Karpas-422 (cell line): ENCODE results near the gene PTH2R. TPM values are rescaled to one million over a fixed set of nuclear protein-coding genes. Genes with fewer than 3 reads are reported as not detected.
A peak's percentile ranks its signal among the peaks of the same experiment; 100 is the strongest.
"Not testable (repeated sequence)": the region's sequence is repeated elsewhere in the genome, so short reads cannot be mapped to it uniquely, and the experiment has no call there.

Experiments used
- DNase-seq: peaks from one replicate; pipeline ENCODE4 v3.0.0-alpha.2; 2015
- H2AFZ ChIP-seq: fragments of 200-600 bp; sonication (generic); 2 replicates; pipeline ENCODE4 v1.6.1; 2014; ENCODE audit warnings: antibody characterized with exemption, low read length, mixed read lengths
- H3K27ac ChIP-seq: fragments of 200-600 bp; sonication (generic); 2 replicates; pipeline ENCODE4 v1.5.1; 2014; ENCODE audit warnings: mild to moderate bottlenecking, low read length, moderate library complexity
- H3K27me3 ChIP-seq: fragments of 200-600 bp; sonication (generic); 2 replicates; pipeline ENCODE4 v1.6.1; 2014; ENCODE audit warnings: low read length, mixed read lengths
- H3K36me3 ChIP-seq: fragments of 200-600 bp; sonication (generic); 2 replicates; pipeline ENCODE4 v1.6.1; 2014; ENCODE audit warnings: low read length, mixed read lengths; ENCODE audit not compliant: insufficient read depth
- H3K4me1 ChIP-seq: fragments of 200-600 bp; sonication (generic); 2 replicates; pipeline ENCODE4 v1.6.1; 2014; ENCODE audit warnings: mild to moderate bottlenecking, low read length, mixed read lengths
- H3K4me2 ChIP-seq: fragments of 200-600 bp; sonication (generic); 2 replicates; pipeline ENCODE4 v1.6.1; 2014; ENCODE audit warnings: low read length, low read depth, mild to moderate bottlenecking; ENCODE audit not compliant: poor library complexity, severe bottlenecking
- H3K4me3 ChIP-seq: fragments of 200-600 bp; sonication (generic); 2 replicates; pipeline ENCODE4 v1.5.1; 2014; ENCODE audit warnings: mild to moderate bottlenecking, antibody characterized with exemption, low read length, mixed read lengths
- H3K79me2 ChIP-seq: fragments of 200-600 bp; sonication (generic); 2 replicates; pipeline ENCODE4 v1.6.1; 2014; ENCODE audit warnings: mild to moderate bottlenecking, low read length, mixed read lengths
- H3K9ac ChIP-seq: fragments of 200-600 bp; sonication (generic); 2 replicates; pipeline ENCODE4 v1.6.0; 2014; ENCODE audit warnings: low read length
- H3K9me2 ChIP-seq: fragments of 200-600 bp; sonication (generic), shearing (Covaris generic); replicated peaks from 2 replicates; pipeline ENCODE4 v1.6.0; 2014; ENCODE audit warnings: mild to moderate bottlenecking, low read length, moderate library complexity; ENCODE audit not compliant: insufficient read depth
- H3K9me3 ChIP-seq: fragments of 300-700, 200-600 bp; sonication (generic); 2 replicates; pipeline ENCODE4 v1.6.1; 2014; ENCODE audit warnings: low read length, mixed read lengths
- H4K20me1 ChIP-seq: fragments of 200-600 bp; sonication (generic); 2 replicates; pipeline ENCODE4 v1.6.1; 2014; ENCODE audit warnings: mild to moderate bottlenecking, antibody characterized with exemption, low read length, low read depth; ENCODE audit not compliant: insufficient read depth
- total RNA-seq: library from RNA; depleted of rRNA; stranded (reverse); fragments of >200 nt; shearing (Covaris generic); gene quantifications from 2 replicates; pipeline ENCODE4 v1.2.3, GENCODE V29; 2014; ENCODE audit warnings: low replicate concordance

The PTH2R gene
- total RNA-seq, 1 experiment from 2014 or later, result 0.22 TPM

DNA sequence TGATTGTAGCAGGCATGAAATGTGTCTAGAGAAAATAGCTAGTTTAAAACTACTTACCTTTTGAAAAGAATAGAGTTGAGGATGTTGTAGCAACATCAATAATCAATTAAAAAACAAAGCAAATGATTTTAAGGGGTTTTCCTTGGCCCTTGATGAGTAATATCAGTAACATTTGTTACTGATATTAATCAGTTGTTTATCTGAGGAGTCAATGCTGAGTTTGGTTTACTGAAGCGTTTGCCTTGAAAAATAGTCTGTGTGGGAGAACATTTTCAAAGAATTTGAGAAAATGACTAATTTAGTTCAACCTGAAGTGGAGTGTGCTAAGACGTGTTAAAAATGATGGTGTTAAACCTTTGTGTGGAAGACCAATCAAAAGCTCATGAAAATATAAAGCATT, 9.3 kb downstream of the PTH2R start:
- DNase-seq, result no peak
- H3K4me2 ChIP-seq, result no peak overlapping the region

GRCh38 chr2:208426412-208427045, 19.9 kb downstream of the PTH2R start:
- Histone ChIP-seq H3K9me3 (no peaks in the 10 kb centered on the region), H3K9ac (no peak overlapping the region), H3K4me1 (peaks cover 2% of the 10 kb centered on the region; the same call in 1 of the 2 replicates), H3K79me2 (no peaks in the 10 kb centered on the region), H3K4me3 (no peak overlapping the region), H3K27me3 (peaks cover 2% of the 10 kb centered on the region; the same call in 1 of the 2 replicates), H3K36me3 (no peaks in the 10 kb centered on the region), H3K27ac (no peak overlapping the region), H3K4me2 (no peak overlapping the region), H4K20me1 (no peaks in the 10 kb centered on the region), H2AFZ (no peak overlapping the region), H3K9me2 (no peaks in the 10 kb centered on the region)
- DNase-seq, result no peak

More for the DNA sequence above, 9.3 kb downstream of the PTH2R start:
- H3K9me3 ChIP-seq, result no peaks in the 10 kb centered on the region
- H3K27ac ChIP-seq, result no peak overlapping the region
- no peaks in the 10 kb centered on the region for H3K27me3 ChIP-seq
- H3K9ac ChIP-seq, result no peak overlapping the region
- H2AFZ ChIP-seq, result no peak overlapping the region
- H3K9me2 ChIP-seq, result no peaks in the 10 kb centered on the region
- H4K20me1 ChIP-seq, result no peaks in the 10 kb centered on the region
- no peaks in the 10 kb centered on the region for H3K79me2 ChIP-seq
- H3K36me3 ChIP-seq, result no peaks in the 10 kb centered on the region
- no peaks in the 10 kb centered on the region for H3K4me1 ChIP-seq
- no peak overlapping the region for H3K4me3 ChIP-seq

GRCh38 chr2:208437755-208438154, 31.2 kb downstream of the PTH2R start:
- H3K27ac ChIP-seq, result no peak overlapping the region
- no peak overlapping the region for H3K4me3 ChIP-seq
- H2AFZ ChIP-seq, result no peak overlapping the region
- H3K36me3 ChIP-seq, result no peaks in the 10 kb centered on the region
- H3K9me3 ChIP-seq, result no peaks in the 10 kb centered on the region
- H3K9ac ChIP-seq, result no peak overlapping the region
- H3K27me3 ChIP-seq, result no peaks in the 10 kb centered on the region
- no peaks in the 10 kb centered on the region for H3K79me2 ChIP-seq
- no peaks in the 10 kb centered on the region for H3K4me1 ChIP-seq
- no peaks in the 10 kb centered on the region for H3K9me2 ChIP-seq
- no peak overlapping the region for H3K4me2 ChIP-seq
- no peak for DNase-seq
- no peaks in the 10 kb centered on the region for H4K20me1 ChIP-seq

DNA sequence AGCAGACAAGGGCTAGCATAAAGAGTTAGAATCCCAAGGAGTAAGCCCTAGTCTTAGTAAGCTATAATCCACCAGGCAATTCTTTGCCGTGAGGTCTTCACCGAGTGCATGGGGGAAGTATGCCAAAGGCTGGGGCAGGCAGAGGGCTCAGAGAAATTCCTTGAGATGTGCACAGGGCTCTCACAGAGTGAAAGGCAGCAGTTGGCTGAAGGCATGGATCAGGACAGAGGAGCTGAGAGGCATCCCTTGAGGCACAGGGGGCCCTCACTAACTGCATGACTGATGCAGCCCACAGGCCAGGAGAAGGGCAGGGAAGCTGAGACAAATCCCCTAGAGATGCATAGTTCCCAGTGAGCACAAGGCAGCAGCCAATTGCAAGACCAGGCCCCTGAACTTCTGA, 34.1 kb downstream of the PTH2R start:
- H3K9ac ChIP-seq, result no peak overlapping the region
- H4K20me1 ChIP-seq, result no peaks in the 10 kb centered on the region
- H3K4me2 ChIP-seq, result no peak overlapping the region
- no peaks in the 10 kb centered on the region for H3K27me3 ChIP-seq
- no peaks in the 10 kb centered on the region for H3K9me3 ChIP-seq
- H3K4me1 ChIP-seq, result no peaks in the 10 kb centered on the region
- H3K27ac ChIP-seq, result no peak overlapping the region
- no peaks in the 10 kb centered on the region for H3K79me2 ChIP-seq
- no peaks in the 10 kb centered on the region for H3K36me3 ChIP-seq
- H2AFZ ChIP-seq, result no peak overlapping the region
- H3K9me2 ChIP-seq, result no peaks in the 10 kb centered on the region
- no peak for DNase-seq
- H3K4me3 ChIP-seq, result no peak overlapping the region

- Histone ChIP-seq H3K4me3 (no peak overlapping the region), H3K9ac (no peak overlapping the region), H3K4me2 (no peak overlapping the region), H3K9me3 (no peaks in the 10 kb centered on the region), H3K36me3 (no peaks in the 10 kb centered on the region), H2AFZ (no peak overlapping the region), H3K9me2 (no peaks in the 10 kb centered on the region), H3K79me2 (no peaks in the 10 kb centered on the region), H4K20me1 (no peaks in the 10 kb centered on the region), H3K27me3 (no peaks in the 10 kb centered on the region), H3K27ac (no peak overlapping the region), H3K4me1 (no peaks in the 10 kb centered on the region)
- no peak for DNase-seq
Observed at GRCh38 chr2:208441951-208442350, 35.4 kb downstream of the PTH2R start.

- H2AFZ ChIP-seq, H3K79me2 ChIP-seq, H3K9me3 ChIP-seq, H3K27ac ChIP-seq, H3K4me3 ChIP-seq, H4K20me1 ChIP-seq, H3K27me3 ChIP-seq, H3K36me3 ChIP-seq, H3K4me1 ChIP-seq, H3K4me2 ChIP-seq, DNase-seq, H3K9me2 ChIP-seq, H3K9ac ChIP-seq: not testable (repeated sequence)
Observed at GRCh38 chr2:208447447-208447846, 40.9 kb downstream of the PTH2R start.

GRCh38 chr2:208451061-208451460, 44.5 kb downstream of the PTH2R start:
- Histone ChIP-seq H3K4me2 (no peak overlapping the region), H2AFZ (0 out of 2 replicates have a peak overlapping the region, but pooled peaks have one; percentile 18), H3K4me1 (no peaks in the 10 kb centered on the region), H3K9ac (no peak overlapping the region), H3K27me3 (no peaks in the 10 kb centered on the region), H3K79me2 (no peaks in the 10 kb centered on the region), H3K36me3 (no peaks in the 10 kb centered on the region), H3K27ac (no peak overlapping the region), H3K4me3 (no peak overlapping the region), H4K20me1 (no peaks in the 10 kb centered on the region), H3K9me3 (no peaks in the 10 kb centered on the region), H3K9me2 (no peaks in the 10 kb centered on the region)
- no peak for DNase-seq

GRCh38 chr2:208454861-208455260, 48.3 kb downstream of the PTH2R start:
- no peaks in the 10 kb centered on the region for H3K4me1 ChIP-seq
- H3K4me2 ChIP-seq, result no peak overlapping the region
- H3K27me3 ChIP-seq, result no peaks in the 10 kb centered on the region
- H3K4me3 ChIP-seq, result no peak overlapping the region
- no peak for DNase-seq
- H3K36me3 ChIP-seq, result no peaks in the 10 kb centered on the region
- H4K20me1 ChIP-seq, result no peaks in the 10 kb centered on the region
- H3K9ac ChIP-seq, result no peak overlapping the region
- no peaks in the 10 kb centered on the region for H3K9me2 ChIP-seq
- H3K79me2 ChIP-seq, result no peaks in the 10 kb centered on the region
- no peak overlapping the region for H2AFZ ChIP-seq
- no peak overlapping the region for H3K27ac ChIP-seq
- no peaks in the 10 kb centered on the region for H3K9me3 ChIP-seq
